Transverse colon (tissue), 3 donors: ENCODE data around the gene KLHDC4.
"Not testable (repeated sequence)": the region's sequence is repeated elsewhere in the genome, so short reads cannot be mapped to it uniquely, and the experiment has no call there.

Experiments
- CTCF ChIP-seq, 5 experiments: fragments of 200-600 bp in 3 of 5; fragments of 450-650 bp in 2 of 5; sonication (generic) in 3 of 5; IDR thresholded peaks; 1 replicate in 2 of 5; 2 replicates in 3 of 5; pipeline ENCODE4 v1.5.1; 2016 to 2017; ENCODE audit warnings: antibody characterized with exemption in 5 of 5, inconsistent platforms in 3 of 5, mild to moderate bottlenecking in 2 of 5, moderate library complexity in 1 of 5
- EP300 ChIP-seq: sonication (generic); formaldehyde crosslinking; IDR thresholded peaks from one replicate; pipeline ENCODE4 v1.6.1; 2017; ENCODE audit warnings: antibody characterized with exemption, low read depth
- POLR2A ChIP-seq: fragments of 450-650 bp; IDR thresholded peaks from one replicate; pipeline ENCODE4 v1.6.1; 2016; ENCODE audit warnings: antibody characterized with exemption, mild to moderate bottlenecking, moderate library complexity

GRCh38 chr16:87767456-87767855 lies 1.7 kb upstream of the KLHDC4 start:
- TF ChIP-seq CTCF (IDR thresholded peaks at IDR 0.05); POLR2A; EP300: not testable (repeated sequence)
